Measurements from ENCODE around the gene SRM.
A peak's percentile ranks its signal among the peaks of the same experiment; 100 is the strongest.

The SRM gene

DNA sequence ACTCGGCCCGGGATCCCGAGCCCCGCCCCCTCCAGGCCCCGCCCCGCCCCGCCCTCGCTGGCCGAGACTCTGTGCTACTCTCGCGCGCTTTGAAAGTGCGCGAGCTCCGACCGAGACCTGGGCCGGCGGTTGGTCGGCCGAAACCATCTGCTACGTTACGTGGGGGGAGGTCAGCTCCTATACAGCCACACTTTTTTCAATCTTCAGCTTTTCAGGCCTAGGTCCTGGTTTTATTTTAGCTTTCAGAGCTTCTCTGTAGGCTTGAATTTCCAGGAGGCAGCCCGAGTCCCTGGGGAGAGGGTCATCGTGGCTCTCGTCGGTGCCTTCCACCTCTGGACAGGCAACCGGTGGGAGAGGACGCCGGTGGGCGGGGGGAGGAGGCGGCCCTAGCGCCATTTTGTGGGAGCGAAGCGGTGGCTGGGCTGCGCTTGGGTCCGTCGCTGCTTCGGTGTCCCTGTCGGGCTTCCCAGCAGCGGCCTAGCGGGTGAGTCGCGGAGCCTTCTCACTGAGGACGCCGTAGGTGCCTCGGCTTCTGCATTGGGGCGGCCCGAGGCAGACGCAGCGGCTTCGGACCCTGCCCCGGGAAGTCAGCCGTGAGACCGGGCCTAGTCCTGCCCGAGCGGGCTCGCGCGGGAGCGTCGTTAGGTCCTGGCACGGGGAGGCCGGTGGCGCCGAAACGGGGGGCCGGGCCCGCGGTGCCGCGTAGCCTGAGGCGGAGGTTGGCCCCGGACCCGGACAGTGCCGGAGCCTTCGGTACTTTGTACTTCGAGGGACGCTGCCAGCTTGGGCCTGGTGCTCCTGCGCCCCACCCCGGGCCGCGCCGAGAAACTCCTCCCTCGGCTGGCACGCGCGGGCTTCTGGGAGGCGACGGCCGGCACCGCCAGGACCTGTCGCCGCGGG lies 47.3 kb downstream of the SRM start, which contains the start of gene TARDBP:
Gene TARDBP, plus strand, starts transcription at position 395 of the 900 bp plus-strand sequence. CDS start 1,074 bp downstream, outside the sequence.
- DNase-seq, result peak; percentile 93
